ENCODE data around the gene SCN3B. TPM values are rescaled to one million over a fixed set of nuclear protein-coding genes. Genes with fewer than 3 reads are reported as not detected.
A peak's percentile ranks its signal among the peaks of the same experiment; 100 is the strongest.

Gene SCN3B
- total RNA-seq, 2 experiments from 2014 or later, result not detected

- Histone ChIP-seq H3K36me3 (ENCODE audit: insufficient read depth, low read length) (no peaks in the 10 kb centered on the region), H3K4me1 (ENCODE audit: insufficient read depth, low read length, poor library complexity, severe bottlenecking) (no peaks in the 10 kb centered on the region), H3K4me3 (ENCODE audit: low read depth, low read length, poor library complexity, severe bottlenecking) (no peak overlapping the region), H3K9me2 (ENCODE audit: insufficient read depth, low read length) (no peaks in the 10 kb centered on the region), H2AFZ (ENCODE audit: low read length) (peak overlapping the region; percentile 4; the same call in 1 of the 2 replicates), H3K4me2 (ENCODE audit: low read length) (no peak overlapping the region), H3K9me3 (ENCODE audit: low read length) (no peaks in the 10 kb centered on the region), H3K27ac (ENCODE audit: low read depth, low read length, poor library complexity, severe bottlenecking) (no peak overlapping the region), H4K20me1 (ENCODE audit: insufficient read depth, low read length) (no peaks in the 10 kb centered on the region), H3K79me2 (ENCODE audit: insufficient read depth, low read depth, low read length) (no peaks in the 10 kb centered on the region)
- TF ChIP-seq, protein P1, sequence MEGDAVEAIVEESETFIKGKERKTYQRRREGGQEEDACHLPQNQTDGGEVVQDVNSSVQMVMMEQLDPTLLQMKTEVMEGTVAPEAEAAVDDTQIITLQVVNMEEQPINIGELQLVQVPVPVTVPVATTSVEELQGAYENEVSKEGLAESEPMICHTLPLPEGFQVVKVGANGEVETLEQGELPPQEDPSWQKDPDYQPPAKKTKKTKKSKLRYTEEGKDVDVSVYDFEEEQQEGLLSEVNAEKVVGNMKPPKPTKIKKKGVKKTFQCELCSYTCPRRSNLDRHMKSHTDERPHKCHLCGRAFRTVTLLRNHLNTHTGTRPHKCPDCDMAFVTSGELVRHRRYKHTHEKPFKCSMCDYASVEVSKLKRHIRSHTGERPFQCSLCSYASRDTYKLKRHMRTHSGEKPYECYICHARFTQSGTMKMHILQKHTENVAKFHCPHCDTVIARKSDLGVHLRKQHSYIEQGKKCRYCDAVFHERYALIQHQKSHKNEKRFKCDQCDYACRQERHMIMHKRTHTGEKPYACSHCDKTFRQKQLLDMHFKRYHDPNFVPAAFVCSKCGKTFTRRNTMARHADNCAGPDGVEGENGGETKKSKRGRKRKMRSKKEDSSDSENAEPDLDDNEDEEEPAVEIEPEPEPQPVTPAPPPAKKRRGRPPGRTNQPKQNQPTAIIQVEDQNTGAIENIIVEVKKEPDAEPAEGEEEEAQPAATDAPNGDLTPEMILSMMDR (conservative IDR thresholded peaks at IDR 0.05; ENCODE audit: low read length), result no peak
- no peak for TF ChIP-seq EZH2phosphoT487 (IDR thresholded peaks at IDR 0.05; ENCODE audit: borderline replicate concordance, low read depth, low read length)
- no peak for DNase-seq (ENCODE audit: low spot score)
- ChIA-PET POLR2A (no interaction called here), CTCF (ENCODE audit: unreplicated experiment) (interaction anchor here (1.0 kb wide), 1 partner anchor 66 kb away, joined by 3 read pairs; no protein-coding TSS in a partner anchor)
- intact Hi-C loops (cut with micrococcal nuclease; ENCODE audit: unreplicated experiment), result loop anchor here (1.0 to 10.0 kb wide), 3 partner anchors 66 to 683 kb away; partner anchors contain the start of gene OR8D2
- no TSS peak for BruUV-seq (replicated peaks)
Observed at GRCh38 chr11:123641495-123641840, 13.0 kb downstream of the SCN3B start.

- no peaks in the 10 kb centered on the region for H4K20me1 ChIP-seq (ENCODE audit: insufficient read depth, low read length)
- CTCF ChIA-PET (ENCODE audit: unreplicated experiment), result no interaction called here
- no peaks in the 10 kb centered on the region for H3K9me3 ChIP-seq (ENCODE audit: low read length)
- peak; percentile 50 for DNase-seq (ENCODE audit: low spot score)
- no peak overlapping the region for H3K4me2 ChIP-seq (ENCODE audit: low read length)
- no peaks in the 10 kb centered on the region for H3K79me2 ChIP-seq (ENCODE audit: insufficient read depth, low read depth, low read length)
- POLR2A ChIA-PET, result interaction anchor here (0.7 kb wide), 1 partner anchor 69 kb away, joined by 4 read pairs; no protein-coding TSS in a partner anchor
- intact Hi-C loops (cut with micrococcal nuclease; ENCODE audit: unreplicated experiment), result loop anchor here (1.0 to 10.0 kb wide), 3 partner anchors 66 to 684 kb away; partner anchors contain the start of gene OR8D2
- H3K27ac ChIP-seq (ENCODE audit: low read depth, low read length, poor library complexity, severe bottlenecking), result no peak overlapping the region
- TF ChIP-seq, protein P1 (conservative IDR thresholded peaks at IDR 0.05; ENCODE audit: low read length), result peak; percentile 89
- no peak for TF ChIP-seq EZH2phosphoT487 (IDR thresholded peaks at IDR 0.05; ENCODE audit: borderline replicate concordance, low read depth, low read length)
- H3K9me2 ChIP-seq (ENCODE audit: insufficient read depth, low read length), result no peaks in the 10 kb centered on the region
- no peaks in the 10 kb centered on the region for H3K36me3 ChIP-seq (ENCODE audit: insufficient read depth, low read length)
- no peaks in the 10 kb centered on the region for H3K4me1 ChIP-seq (ENCODE audit: insufficient read depth, low read length, poor library complexity, severe bottlenecking)
- no TSS peak for BruUV-seq (replicated peaks)
- H2AFZ ChIP-seq (ENCODE audit: low read length), result peak overlapping the region; percentile 4; the same call in 1 of the 2 replicates
- H3K4me3 ChIP-seq (ENCODE audit: low read depth, low read length, poor library complexity, severe bottlenecking), result no peak overlapping the region
Observed at GRCh38 chr11:123640677-123641494, 13.5 kb downstream of the SCN3B start.

DNA sequence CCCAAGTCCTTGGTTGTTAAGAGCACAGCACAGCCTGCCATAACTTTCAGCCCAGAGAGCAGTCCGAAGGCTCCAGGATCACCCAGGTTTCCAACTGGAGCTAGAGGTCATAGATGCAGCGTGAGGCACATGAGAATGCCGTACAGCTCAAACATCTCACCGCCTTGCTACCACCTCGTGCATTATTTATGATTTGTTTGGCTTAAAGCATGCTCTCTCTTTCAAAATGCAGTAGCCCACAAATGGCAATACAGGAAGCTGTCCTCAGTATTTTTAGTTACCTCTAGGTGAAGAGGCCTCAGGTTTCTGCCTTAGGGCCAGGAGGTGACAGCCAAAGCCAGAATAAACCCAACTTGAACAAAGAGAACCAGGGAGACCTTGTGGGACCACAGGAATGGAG is 14.4 kb downstream of the SCN3B start:
- H3K4me2 ChIP-seq (ENCODE audit: low read length), result no peak overlapping the region
- no peaks in the 10 kb centered on the region for H4K20me1 ChIP-seq (ENCODE audit: insufficient read depth, low read length)
- H3K36me3 ChIP-seq (ENCODE audit: insufficient read depth, low read length), result no peaks in the 10 kb centered on the region
- H3K27ac ChIP-seq (ENCODE audit: low read depth, low read length, poor library complexity, severe bottlenecking), result no peak overlapping the region
- CTCF ChIA-PET (ENCODE audit: unreplicated experiment), result no interaction called here
- DNase-seq (ENCODE audit: low spot score), result no peak
- no peak for TF ChIP-seq EZH2phosphoT487 (IDR thresholded peaks at IDR 0.05; ENCODE audit: borderline replicate concordance, low read depth, low read length)
- TF ChIP-seq, protein P1 (conservative IDR thresholded peaks at IDR 0.05; ENCODE audit: low read length), result no peak
- BruUV-seq (replicated peaks), result no TSS peak
- POLR2A ChIA-PET, result interaction anchor here (0.6 to 0.7 kb wide), 2 partner anchors 34 to 70 kb away, joined by 4 read pairs; no protein-coding TSS in a partner anchor
- no peak overlapping the region for H3K4me3 ChIP-seq (ENCODE audit: low read depth, low read length, poor library complexity, severe bottlenecking)
- no peaks in the 10 kb centered on the region for H3K4me1 ChIP-seq (ENCODE audit: insufficient read depth, low read length, poor library complexity, severe bottlenecking)
- H3K79me2 ChIP-seq (ENCODE audit: insufficient read depth, low read depth, low read length), result no peaks in the 10 kb centered on the region
- H3K9me2 ChIP-seq (ENCODE audit: insufficient read depth, low read length), result no peaks in the 10 kb centered on the region
- H2AFZ ChIP-seq (ENCODE audit: low read length), result no peak overlapping the region
- no peaks in the 10 kb centered on the region for H3K9me3 ChIP-seq (ENCODE audit: low read length)
- intact Hi-C loops (cut with micrococcal nuclease; ENCODE audit: unreplicated experiment), result loop anchor here (10.0 kb wide), 1 partner anchor 685 kb away; the partner anchor contains the start of gene OR8D2

Data from OCI-LY7 (cell line).